ENCODE data around the gene FGFRL1. TPM values are rescaled to one million over a fixed set of nuclear protein-coding genes. Genes with fewer than 3 reads are reported as not detected.

The FGFRL1 gene
- total RNA-seq, 1 donor from 2014 or later, result 59.8 TPM

DNA sequence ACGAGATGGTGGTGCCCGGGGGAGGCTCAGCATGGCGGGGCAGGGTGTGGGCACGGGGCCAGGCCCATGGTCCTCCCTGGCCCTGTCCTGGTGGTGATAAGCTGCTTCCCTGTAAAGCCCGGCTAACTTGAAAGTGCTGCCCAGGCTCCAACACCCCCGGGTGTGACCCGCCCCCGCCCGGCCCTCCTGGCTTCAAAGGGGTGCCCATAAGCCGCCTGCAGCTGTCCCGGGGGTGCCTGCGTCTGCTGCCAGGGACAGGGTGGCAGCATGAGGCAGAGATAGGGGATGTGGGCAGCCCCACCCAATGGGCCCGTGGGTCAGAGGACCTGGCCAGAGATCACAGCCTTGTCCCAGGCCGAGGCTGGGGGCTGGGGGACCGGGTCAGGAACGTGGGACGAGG, 18.1 kb downstream of the FGFRL1 start:
- no peaks in the 10 kb centered on the region for H3K9me3 Mint-ChIP-seq (ENCODE audit: unreplicated experiment)

GRCh38 chr4:1030031-1030430, 18.6 kb downstream of the FGFRL1 start:
- Mint-ChIP-seq H3K9me3 (ENCODE audit: unreplicated experiment) (no peaks in the 10 kb centered on the region), H3K27me3 (ENCODE audit: unreplicated experiment) (no peaks in the 10 kb centered on the region), H3K36me3 (ENCODE audit: unreplicated experiment) (peaks cover 4% of the 10 kb centered on the region), H3K4me1 (ENCODE audit: unreplicated experiment) (peaks cover 11% of the 10 kb centered on the region), H3K27ac (ENCODE audit: unreplicated experiment) (no peak overlapping the region), H3K4me3 (ENCODE audit: unreplicated experiment) (no peak overlapping the region)
- no peak for TF ChIP-seq CTCF (IDR thresholded peaks at IDR 0.05)
- DNase-seq (ENCODE audit: extremely low spot score, unreplicated experiment), result no peak

More for the DNA sequence above, 18.1 kb downstream of the FGFRL1 start:
- peaks cover 4% of the 10 kb centered on the region for H3K36me3 Mint-ChIP-seq (ENCODE audit: unreplicated experiment)
- H3K27ac Mint-ChIP-seq (ENCODE audit: unreplicated experiment), result no peak overlapping the region
- peaks cover 8% of the 10 kb centered on the region for H3K4me1 Mint-ChIP-seq (ENCODE audit: unreplicated experiment)
- no peak overlapping the region for H3K4me3 Mint-ChIP-seq (ENCODE audit: unreplicated experiment)
- no peak for DNase-seq (ENCODE audit: extremely low spot score, unreplicated experiment)
- TF ChIP-seq CTCF (IDR thresholded peaks at IDR 0.05), result no peak
- no peaks in the 10 kb centered on the region for H3K27me3 Mint-ChIP-seq (ENCODE audit: unreplicated experiment)

- no peaks in the 10 kb centered on the region for H3K9me3 Mint-ChIP-seq (ENCODE audit: unreplicated experiment)
- H3K4me1 Mint-ChIP-seq (ENCODE audit: unreplicated experiment), result peaks cover 14% of the 10 kb centered on the region
- no peaks in the 10 kb centered on the region for H3K36me3 Mint-ChIP-seq (ENCODE audit: unreplicated experiment)
- DNase-seq (ENCODE audit: extremely low spot score, unreplicated experiment), result no peak
- H3K27ac Mint-ChIP-seq (ENCODE audit: unreplicated experiment), result no peak overlapping the region
- no peak for TF ChIP-seq CTCF (IDR thresholded peaks at IDR 0.05)
- H3K27me3 Mint-ChIP-seq (ENCODE audit: unreplicated experiment), result no peaks in the 10 kb centered on the region
- no peak overlapping the region for H3K4me3 Mint-ChIP-seq (ENCODE audit: unreplicated experiment)
These were observed 19.1 kb downstream of the FGFRL1 start for GRCh38 chr4:1030559-1030958.

GRCh38 chr4:1031346-1031745, 19.9 kb downstream of the FGFRL1 start:
- no peaks in the 10 kb centered on the region for H3K36me3 Mint-ChIP-seq (ENCODE audit: unreplicated experiment)
- peaks cover 14% of the 10 kb centered on the region for H3K4me1 Mint-ChIP-seq (ENCODE audit: unreplicated experiment)
- no peaks in the 10 kb centered on the region for H3K27me3 Mint-ChIP-seq (ENCODE audit: unreplicated experiment)
- no peak overlapping the region for H3K27ac Mint-ChIP-seq (ENCODE audit: unreplicated experiment)
- H3K4me3 Mint-ChIP-seq (ENCODE audit: unreplicated experiment), result no peak overlapping the region
- DNase-seq (ENCODE audit: extremely low spot score, unreplicated experiment), result no peak
- no peaks in the 10 kb centered on the region for H3K9me3 Mint-ChIP-seq (ENCODE audit: unreplicated experiment)
- TF ChIP-seq CTCF (IDR thresholded peaks at IDR 0.05), result no peak

GRCh38 chr4:1031956-1032795, 20.8 kb downstream of the FGFRL1 start:
- H3K9me3 Mint-ChIP-seq (ENCODE audit: unreplicated experiment), result no peaks in the 10 kb centered on the region
- DNase-seq (ENCODE audit: extremely low spot score, unreplicated experiment), result no peak
- no peak overlapping the region for H3K4me3 Mint-ChIP-seq (ENCODE audit: unreplicated experiment)
- no peak for TF ChIP-seq CTCF (IDR thresholded peaks at IDR 0.05)
- H3K4me1 Mint-ChIP-seq (ENCODE audit: unreplicated experiment), result peaks cover 13% of the 10 kb centered on the region
- H3K27ac Mint-ChIP-seq (ENCODE audit: unreplicated experiment), result no peak overlapping the region
- no peaks in the 10 kb centered on the region for H3K27me3 Mint-ChIP-seq (ENCODE audit: unreplicated experiment)
- H3K36me3 Mint-ChIP-seq (ENCODE audit: unreplicated experiment), result no peaks in the 10 kb centered on the region
